Tracheal epithelial cell (primary cell): Measurements from ENCODE around the gene RIPOR1. TPM values are rescaled to one million over a fixed set of nuclear protein-coding genes. Genes with fewer than 3 reads are reported as not detected.

Experiments
- total RNA-seq: library from RNA; depleted of rRNA; stranded (reverse); fragments of >200 nt; gene quantifications from 2 replicates; pipeline ENCODE4 v1.2.1, GENCODE V29; 2014

The RIPOR1 gene, protein sequence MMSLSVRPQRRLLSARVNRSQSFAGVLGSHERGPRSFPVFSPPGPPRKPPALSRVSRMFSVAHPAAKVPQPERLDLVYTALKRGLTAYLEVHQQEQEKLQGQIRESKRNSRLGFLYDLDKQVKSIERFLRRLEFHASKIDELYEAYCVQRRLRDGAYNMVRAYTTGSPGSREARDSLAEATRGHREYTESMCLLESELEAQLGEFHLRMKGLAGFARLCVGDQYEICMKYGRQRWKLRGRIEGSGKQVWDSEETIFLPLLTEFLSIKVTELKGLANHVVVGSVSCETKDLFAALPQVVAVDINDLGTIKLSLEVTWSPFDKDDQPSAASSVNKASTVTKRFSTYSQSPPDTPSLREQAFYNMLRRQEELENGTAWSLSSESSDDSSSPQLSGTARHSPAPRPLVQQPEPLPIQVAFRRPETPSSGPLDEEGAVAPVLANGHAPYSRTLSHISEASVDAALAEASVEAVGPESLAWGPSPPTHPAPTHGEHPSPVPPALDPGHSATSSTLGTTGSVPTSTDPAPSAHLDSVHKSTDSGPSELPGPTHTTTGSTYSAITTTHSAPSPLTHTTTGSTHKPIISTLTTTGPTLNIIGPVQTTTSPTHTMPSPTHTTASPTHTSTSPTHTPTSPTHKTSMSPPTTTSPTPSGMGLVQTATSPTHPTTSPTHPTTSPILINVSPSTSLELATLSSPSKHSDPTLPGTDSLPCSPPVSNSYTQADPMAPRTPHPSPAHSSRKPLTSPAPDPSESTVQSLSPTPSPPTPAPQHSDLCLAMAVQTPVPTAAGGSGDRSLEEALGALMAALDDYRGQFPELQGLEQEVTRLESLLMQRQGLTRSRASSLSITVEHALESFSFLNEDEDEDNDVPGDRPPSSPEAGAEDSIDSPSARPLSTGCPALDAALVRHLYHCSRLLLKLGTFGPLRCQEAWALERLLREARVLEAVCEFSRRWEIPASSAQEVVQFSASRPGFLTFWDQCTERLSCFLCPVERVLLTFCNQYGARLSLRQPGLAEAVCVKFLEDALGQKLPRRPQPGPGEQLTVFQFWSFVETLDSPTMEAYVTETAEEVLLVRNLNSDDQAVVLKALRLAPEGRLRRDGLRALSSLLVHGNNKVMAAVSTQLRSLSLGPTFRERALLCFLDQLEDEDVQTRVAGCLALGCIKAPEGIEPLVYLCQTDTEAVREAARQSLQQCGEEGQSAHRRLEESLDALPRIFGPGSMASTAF
- total RNA-seq = 25.6 and 28.9 TPM in 2 replicates

DNA sequence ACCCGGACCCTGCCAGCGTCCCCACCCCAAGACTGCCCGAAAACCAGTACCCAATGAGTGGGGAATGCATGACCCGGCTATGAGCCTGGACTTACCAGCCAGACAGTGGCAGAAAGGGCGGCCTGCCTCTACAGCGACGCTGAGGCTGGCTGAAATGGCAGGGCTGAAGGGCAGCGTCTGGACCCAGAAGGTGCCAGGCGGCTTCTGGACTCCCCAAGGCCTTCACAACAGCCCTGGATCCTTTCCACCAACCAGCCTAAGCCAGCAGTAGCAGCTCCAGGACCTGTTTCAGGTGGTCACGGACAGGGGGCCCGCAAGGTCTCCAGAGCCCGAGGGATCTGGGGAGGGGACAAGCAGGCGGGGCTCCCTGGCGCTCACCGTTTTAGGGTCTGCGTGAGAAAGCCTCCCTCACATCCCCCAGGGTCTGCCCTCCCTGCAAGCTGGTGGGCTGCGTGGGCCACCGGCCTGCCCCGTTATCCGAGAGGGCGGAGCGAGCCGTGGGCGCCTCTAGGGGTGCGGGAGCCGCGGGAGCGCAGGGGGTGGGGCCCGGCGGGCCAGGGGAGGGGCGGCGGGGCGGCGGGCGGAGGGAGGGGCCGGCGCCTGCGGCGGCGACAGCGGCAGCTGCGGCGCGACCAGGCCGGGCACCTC is at the start of gene RIPOR1:
Gene RIPOR1, plus strand, starts transcription at position 608 of the 648 bp plus-strand sequence. CDS start 9,618 bp downstream, outside the sequence.

DNA sequence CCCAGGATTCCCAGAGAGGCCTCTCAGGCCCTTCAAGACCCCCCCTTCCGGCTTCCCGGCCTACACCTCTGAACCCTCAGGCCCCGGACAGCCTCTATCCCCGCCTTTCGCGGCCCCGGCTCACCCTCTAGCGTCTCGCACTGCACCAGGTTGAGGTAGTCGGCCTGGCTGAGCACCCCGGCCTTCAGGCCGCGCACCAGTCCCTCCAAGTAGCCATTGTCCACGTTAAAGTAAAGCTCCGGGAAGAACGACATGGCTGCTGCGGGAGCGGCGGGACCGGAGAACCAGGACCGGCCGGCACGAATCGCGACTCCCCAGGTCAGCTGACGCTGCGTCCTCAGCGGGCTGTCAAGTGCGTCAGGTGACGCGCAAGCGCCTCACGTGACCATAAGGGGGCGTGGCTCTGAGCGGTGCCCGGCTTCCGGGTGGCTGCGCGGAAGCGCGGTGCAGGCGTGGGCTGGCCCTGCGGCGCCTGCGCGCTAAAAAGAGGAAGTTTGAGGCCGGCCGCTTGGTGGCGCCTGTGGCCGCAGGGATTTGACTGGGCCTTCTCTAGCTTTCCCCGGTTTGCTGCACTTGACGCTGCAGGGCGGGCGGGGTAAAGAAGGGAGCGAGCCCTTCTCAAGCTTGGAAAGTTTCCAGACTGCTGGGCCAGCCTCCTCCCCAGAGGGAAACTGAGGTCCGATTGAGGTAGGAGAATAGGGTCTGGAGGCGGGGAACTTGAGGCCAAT is 47.6 kb upstream of the RIPOR1 start, which contains the start of gene ATP6V0D1:
Gene ATP6V0D1, minus strand, starts transcription at position 325 of the 728 bp plus-strand sequence. Its CDS starts 71 bp downstream, at position 254.

GRCh38 chr16:67483150-67483549 is 45.5 kb upstream of the RIPOR1 start, which contains the start of gene AGRP:
AGRP (minus strand) TSS chr16:67483547; CDS start chr16:67483398, 149 bp downstream.

DNA sequence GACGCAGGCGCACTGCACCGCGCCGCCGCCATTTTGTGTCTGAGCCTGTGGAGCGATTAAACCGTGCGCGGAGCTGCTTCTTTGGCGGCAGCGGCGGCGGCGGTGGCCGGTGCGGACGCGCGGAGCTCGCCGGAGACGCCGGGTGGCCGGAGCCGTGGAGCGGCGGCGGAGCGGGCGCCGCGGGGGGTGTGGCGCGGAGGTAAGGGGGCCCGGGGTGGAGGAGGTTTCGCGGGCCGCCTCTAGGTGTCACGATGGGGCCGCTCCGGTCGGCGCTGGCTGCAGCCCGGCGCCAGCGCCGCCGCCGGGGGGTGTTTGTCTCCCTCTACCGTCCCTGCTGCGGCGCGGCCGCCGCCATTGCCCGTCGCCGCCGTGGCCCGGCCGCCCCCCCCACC is 33.9 kb downstream of the RIPOR1 start, which contains the start of gene CTCF:
Gene CTCF, plus strand, starts transcription at position 1 of the 392 bp plus-strand sequence. CDS start 48,307 bp downstream, outside the sequence.

Other genes with a start within 250 kb of the RIPOR1 start
- gene PLEKHG4, start 249.3 kb upstream of the RIPOR1 start, total RNA-seq = 16.1 and 21.1 TPM in 2 replicates
- gene KCTD19, start 202.1 kb upstream of the RIPOR1 start, total RNA-seq = not detected in 2 replicates
- not detected in 2 replicates for gene LRRC36, start 202.0 kb upstream of the RIPOR1 start, total RNA-seq
- 0.24 and 0.43 TPM in 2 replicates for gene TPPP3, start 135.3 kb upstream of the RIPOR1 start, total RNA-seq
- 3.4 and 3.6 TPM in 2 replicates for gene ZDHHC1, start 112.4 kb upstream of the RIPOR1 start, total RNA-seq
- 1.9 and 3.8 TPM in 2 replicates for gene HSD11B2, start 97.7 kb upstream of the RIPOR1 start, total RNA-seq
- 89.3 and 113 TPM in 2 replicates for gene ATP6V0D1, start 47.7 kb upstream of the RIPOR1 start, total RNA-seq
- gene AGRP, start 45.3 kb upstream of the RIPOR1 start, total RNA-seq = not detected in 2 replicates
- 14.0 and 18.5 TPM in 2 replicates for gene CTCF, start 33.7 kb downstream of the RIPOR1 start, total RNA-seq
- 0.24 TPM in 1 of 2 replicates, not detected in the other for gene CARMIL2, start 116.3 kb downstream of the RIPOR1 start, total RNA-seq
- 15.2 and 17.1 TPM in 2 replicates for gene ACD, start 131.4 kb downstream of the RIPOR1 start, total RNA-seq
- 1.9 and 2.7 TPM in 2 replicates for gene PARD6A, start 132.1 kb downstream of the RIPOR1 start, total RNA-seq
- gene ENKD1, start 137.9 kb downstream of the RIPOR1 start, total RNA-seq = 12.5 and 18.3 TPM in 2 replicates
- gene C16orf86, start 138.0 kb downstream of the RIPOR1 start, total RNA-seq = 0.85 and 1.7 TPM in 2 replicates
- 13.4 and 19.5 TPM in 2 replicates for gene GFOD2, start 190.5 kb downstream of the RIPOR1 start, total RNA-seq